ENCODE data around the gene SYNGR4.

- TF ChIP-seq POLR2AphosphoS5 (IDR thresholded peaks at IDR 0.05; ENCODE audit: borderline replicate concordance, low read depth, low read length) (peak; percentile 82), EZH2 (IDR thresholded peaks at IDR 0.05) (no peak), FOXP2 (optimal IDR thresholded peaks at IDR 0.05; ENCODE audit: control extremely low read depth, extremely low read length, insufficient read depth) (no peak)
Measured at GRCh38 chr19:48321622-48322591, 42.3 kb upstream of the SYNGR4 start.

Measured in SK-N-MC (cell line).